Activated B cell treated with CpG ODN at 0.5 μM for 24 hours (primary cell): ENCODE data around the gene RNPC3. TPM values are rescaled to one million over a fixed set of nuclear protein-coding genes. Genes with fewer than 3 reads are reported as not detected.
"Not testable (repeated sequence)": the region's sequence is repeated elsewhere in the genome, so short reads cannot be mapped to it uniquely, and the experiment has no call there.

Source experiments
- ATAC-seq: fragments of 200-7000 bp; cut with Tn5 transposase; one replicate; pipeline ENCODE4 v1.10.0; 2021; ENCODE audit warnings: low read depth, mild to moderate bottlenecking, moderate library complexity
- CTCF ChIA-PET: fragments of 350-600 bp; sonication (Branson Sonifier 250); formaldehyde crosslinking; loops from one replicate; lab custom pipeline; 2021; ENCODE audit warnings: antibody characterized with exemption; lab: Charles Lee
- POLR2A ChIA-PET: fragments of 350-600 bp; sonication (Branson Sonifier 250); formaldehyde crosslinking; loops from one replicate; lab custom pipeline; 2021; ENCODE audit warnings: antibody characterized with exemption; lab: Charles Lee
- DNase-seq: peaks from one replicate; pipeline ENCODE4 v3.0.0; 2022
- H3K27ac Mint-ChIP-seq: one replicate; pipeline ENCODE4 v1.8.0; 2020; ENCODE audit warnings: mixed read lengths
- H3K27me3 Mint-ChIP-seq: one replicate; pipeline ENCODE4 v1.8.0; 2021; ENCODE audit warnings: mixed read lengths
- H3K36me3 Mint-ChIP-seq: one replicate; pipeline ENCODE4 v1.8.0; 2021; ENCODE audit warnings: low read depth, mixed read lengths
- H3K4me1 Mint-ChIP-seq: one replicate; pipeline ENCODE4 v1.8.0; 2021; ENCODE audit warnings: mixed read lengths
- H3K4me3 Mint-ChIP-seq: one replicate; pipeline ENCODE4 v1.8.0; 2020; ENCODE audit warnings: mild to moderate bottlenecking, mixed read lengths
- H3K9me3 Mint-ChIP-seq: one replicate; pipeline ENCODE4 v1.8.0; 2020; ENCODE audit warnings: mixed read lengths
- CTCF ChIP-seq: fragments of 200-600 bp; IDR thresholded peaks from one replicate; pipeline ENCODE4 v1.8.0; 2022; ENCODE audit warnings: antibody characterized with exemption, mild to moderate bottlenecking
- intact Hi-C: fragments of 100-400 bp; cut with micrococcal nuclease; formaldehyde crosslinking; loops from one replicate; pipeline ENCODE4 v1.15.1; 2024
- total RNA-seq: library from RNA; stranded (reverse); gene quantifications from 2 replicates; pipeline ENCODE4 v1.2.3, GENCODE V29; 2022

RNPC3 gene
- total RNA-seq, 1 donor from 2014 or later = 53.3 TPM

- DNase-seq = no peak
- H3K9me3 Mint-ChIP-seq = no peaks in the 10 kb centered on the region
- H3K36me3 Mint-ChIP-seq = peaks cover 16% of the 10 kb centered on the region
- H3K27ac Mint-ChIP-seq = no peak overlapping the region
- no peak for ATAC-seq
- intact Hi-C loops = no loop called here
- CTCF ChIA-PET = no interaction called here
- TF ChIP-seq CTCF = no peak
- POLR2A ChIA-PET = no interaction called here
- H3K4me1 Mint-ChIP-seq = no peaks in the 10 kb centered on the region
- H3K4me3 Mint-ChIP-seq = no peak overlapping the region
- H3K27me3 Mint-ChIP-seq = no peaks in the 10 kb centered on the region
These were observed 44.0 kb downstream of the RNPC3 start for GRCh38 chr1:103569493-103569892.

- DNase-seq, H3K4me1 Mint-ChIP-seq, POLR2A ChIA-PET, H3K27ac Mint-ChIP-seq, H3K9me3 Mint-ChIP-seq, H3K4me3 Mint-ChIP-seq, intact Hi-C loops, CTCF ChIA-PET, ATAC-seq, H3K27me3 Mint-ChIP-seq: not testable (repeated sequence)
- H3K36me3 Mint-ChIP-seq = peaks cover 17% of the 10 kb centered on the region
These were observed 45.8 kb downstream of the RNPC3 start, which contains the start of gene AMY2B for GRCh38 chr1:103571289-103571688. AMY2B (plus strand) TSS chr1:103571589; CDS start chr1:103571603, 14 bp downstream.

- intact Hi-C loops = no loop called here
- no peak overlapping the region for H3K4me3 Mint-ChIP-seq
- H3K27ac Mint-ChIP-seq = no peak overlapping the region
- ATAC-seq (no peak), DNase-seq (no peak)
- no peaks in the 10 kb centered on the region for H3K9me3 Mint-ChIP-seq
- POLR2A ChIA-PET = no interaction called here
- H3K4me1 Mint-ChIP-seq = no peaks in the 10 kb centered on the region
- CTCF ChIA-PET = interaction anchor here (0.6 kb wide), 1 partner anchor 228 kb away, joined by 3 read pairs; no protein-coding TSS in a partner anchor
- H3K27me3 Mint-ChIP-seq = no peaks in the 10 kb centered on the region
- no peak for TF ChIP-seq CTCF
- H3K36me3 Mint-ChIP-seq = peaks cover 23% of the 10 kb centered on the region
These were observed 50.6 kb downstream of the RNPC3 start for GRCh38 chr1:103576065-103576464.

- intact Hi-C loops, H3K27me3 Mint-ChIP-seq, CTCF ChIA-PET, ATAC-seq, H3K4me1 Mint-ChIP-seq, H3K9me3 Mint-ChIP-seq, POLR2A ChIA-PET, DNase-seq, H3K4me3 Mint-ChIP-seq, H3K27ac Mint-ChIP-seq: not testable (repeated sequence)
- H3K36me3 Mint-ChIP-seq = peaks cover 23% of the 10 kb centered on the region
These were observed 51.3 kb downstream of the RNPC3 start for GRCh38 chr1:103576784-103577183.

GRCh38 chr1:103582464-103582863 lies 57.0 kb downstream of the RNPC3 start:
- no peaks in the 10 kb centered on the region for H3K27me3 Mint-ChIP-seq
- ATAC-seq = no peak
- peaks cover 10% of the 10 kb centered on the region for H3K36me3 Mint-ChIP-seq

GRCh38 chr1:103583887-103584286 lies 58.4 kb downstream of the RNPC3 start:
- H3K36me3 Mint-ChIP-seq = peaks cover 4% of the 10 kb centered on the region
- POLR2A ChIA-PET = no interaction called here
- no peak overlapping the region for H3K4me3 Mint-ChIP-seq
- H3K9me3 Mint-ChIP-seq = peaks cover 6% of the 10 kb centered on the region
- intact Hi-C loops = no loop called here
- no peaks in the 10 kb centered on the region for H3K4me1 Mint-ChIP-seq
- no peak overlapping the region for H3K27ac Mint-ChIP-seq
- DNase-seq = no peak
- H3K27me3 Mint-ChIP-seq = no peaks in the 10 kb centered on the region
- no peak for ATAC-seq
- CTCF ChIA-PET = no interaction called here
- no peak for TF ChIP-seq CTCF

More at GRCh38 chr1:103582464-103582863, 57.0 kb downstream of the RNPC3 start:
- Mint-ChIP-seq H3K4me3 (no peak overlapping the region), H3K27ac (no peak overlapping the region), H3K9me3 (peaks cover under 1% of the 10 kb centered on the region), H3K4me1 (no peaks in the 10 kb centered on the region)
- TF ChIP-seq CTCF = no peak
- DNase-seq = no peak
- CTCF ChIA-PET = no interaction called here
- POLR2A ChIA-PET = no interaction called here
- intact Hi-C loops = no loop called here
